Esophagus muscularis mucosa (tissue), 4 donors: ENCODE measurements around the gene PIM3. TPM values are rescaled to one million over a fixed set of nuclear protein-coding genes. Genes with fewer than 3 reads are reported as not detected.

Experiments
- DNase-seq: peaks from one replicate; pipeline ENCODE4 v3.0.0-alpha.2; 2017; ENCODE audit errors: extremely low spot score
- H3K27ac ChIP-seq, 4 donors: fragments of 200-600 bp; sonication (generic); replicated peaks in 1 of 4; 1 replicate in 3 of 4; 2 replicates in 1 of 4; pipeline ENCODE4 v1.5.1; 2016 to 2019; ENCODE audit warnings: mild to moderate bottlenecking in 1 of 4
- H3K27me3 ChIP-seq, 4 donors: fragments of 200-600 bp; sonication (generic); one replicate each; pipeline versions ENCODE4 v1.5.1 to v1.6.0; 2016 to 2019
- H3K36me3 ChIP-seq, 4 donors: fragments of 200-600 bp; sonication (generic); one replicate each; pipeline ENCODE4 v1.5.1; 2016 to 2019
- H3K4me1 ChIP-seq, 4 donors: fragments of 200-600 bp; sonication (generic); one replicate each; pipeline ENCODE4 v1.5.1; 2016 to 2019
- H3K4me3 ChIP-seq, 4 donors: fragments of 200-600 bp; sonication (generic); 1 replicate in 2 of 4; 2 replicates in 2 of 4; pipeline ENCODE4 v1.5.1; 2016 to 2019; ENCODE audit warnings: mild to moderate bottlenecking in 4 of 4, moderate library complexity in 1 of 4
- H3K9me3 ChIP-seq, 4 donors: fragments of 200-600 bp; sonication (generic); 1 replicate in 3 of 4; 2 replicates in 1 of 4; pipeline ENCODE4 v1.5.1; 2016 to 2019
- EP300 ChIP-seq: sonication (generic); formaldehyde crosslinking; IDR thresholded peaks from one replicate; pipeline ENCODE4 v1.6.1; 2017; ENCODE audit warnings: antibody characterized with exemption
- POLR2A ChIP-seq: fragments of 450-650 bp; IDR thresholded peaks from one replicate; pipeline ENCODE4 v1.6.1; 2017; ENCODE audit warnings: antibody characterized with exemption, moderate library complexity, mild to moderate bottlenecking, low read depth
- POLR2AphosphoS5 ChIP-seq, 2 donors: sonication (generic); formaldehyde crosslinking; IDR thresholded peaks; one replicate each; pipeline ENCODE4 v1.6.1; 2017; ENCODE audit warnings: antibody characterized with exemption in 2 of 2
- WGBS: methylation state at CpG from one replicate; pipeline ENCODE4 v1.1.5; 2018; 5-methylcytosine and 5-hydroxymethylcytosine counted together
- intact Hi-C: fragments of 100-400 bp; cut with DNase I; formaldehyde crosslinking; loops from one replicate; pipeline ENCODE4 v1.15.1; 2023
- total RNA-seq, 4 donors: library from RNA; depleted of rRNA; stranded (reverse); fragments of >200 nt; gene quantifications; one replicate each; pipeline versions ENCODE4 v1.1.0 to v1.2.1, GENCODE V29; 2016
- TF ChIP-seq, protein P1 (sequence below), 3 experiments: fragments of 200-600 bp in 2 of 3; fragments of 450-650 bp in 1 of 3; sonication (generic) in 2 of 3; IDR thresholded peaks; one replicate each; pipeline ENCODE4 v1.5.1; 2017 to 2019; ENCODE audit warnings: antibody characterized with exemption in 3 of 3, mild to moderate bottlenecking in 2 of 3, moderate library complexity in 1 of 3

Gene PIM3
- total RNA-seq, 4 donors from 2014 or later, result 36.1 to 106 (median 56.5) TPM

DNA sequence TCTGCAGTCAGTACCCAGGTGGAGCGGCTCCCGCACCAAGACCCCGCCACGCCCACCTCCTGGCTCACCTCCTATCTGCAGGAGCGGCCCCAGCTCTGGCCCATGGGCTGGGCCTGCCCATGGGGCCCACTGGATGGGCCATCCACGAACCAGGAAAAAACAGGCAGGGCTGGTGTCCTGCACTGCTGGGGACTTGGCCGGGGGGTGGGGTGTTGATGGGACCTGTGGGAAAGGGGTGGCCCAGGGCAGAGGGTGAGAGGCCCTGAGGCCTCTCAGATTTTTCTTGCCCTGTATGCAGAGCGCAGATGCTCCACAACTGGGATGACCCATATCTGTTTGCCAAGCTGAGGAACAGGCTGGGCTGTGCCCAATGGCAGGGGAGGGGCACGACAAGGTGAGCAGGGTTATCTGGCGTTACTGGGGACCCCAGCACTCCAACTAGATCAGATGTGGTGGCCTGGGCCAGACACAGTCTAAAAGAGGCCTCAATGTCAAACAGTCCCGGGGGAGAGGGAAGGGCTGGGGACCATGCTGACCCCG lies 2.7 kb upstream of the PIM3 start:
- DNase-seq, result no peak
- intact Hi-C loops, result no loop called here
- 95% methylated on average over 9 of the region's 12 CpGs for WGBS

GRCh38 chr22:49958366-49958921 lies 2.1 kb upstream of the PIM3 start:
- H3K4me3 ChIP-seq, result no peak overlapping the region
- H3K27me3 ChIP-seq, result no peaks in the 10 kb centered on the region
- TF ChIP-seq POLR2AphosphoS5 (IDR thresholded peaks at IDR 0.05), result no peak
- TF ChIP-seq, protein P1, sequence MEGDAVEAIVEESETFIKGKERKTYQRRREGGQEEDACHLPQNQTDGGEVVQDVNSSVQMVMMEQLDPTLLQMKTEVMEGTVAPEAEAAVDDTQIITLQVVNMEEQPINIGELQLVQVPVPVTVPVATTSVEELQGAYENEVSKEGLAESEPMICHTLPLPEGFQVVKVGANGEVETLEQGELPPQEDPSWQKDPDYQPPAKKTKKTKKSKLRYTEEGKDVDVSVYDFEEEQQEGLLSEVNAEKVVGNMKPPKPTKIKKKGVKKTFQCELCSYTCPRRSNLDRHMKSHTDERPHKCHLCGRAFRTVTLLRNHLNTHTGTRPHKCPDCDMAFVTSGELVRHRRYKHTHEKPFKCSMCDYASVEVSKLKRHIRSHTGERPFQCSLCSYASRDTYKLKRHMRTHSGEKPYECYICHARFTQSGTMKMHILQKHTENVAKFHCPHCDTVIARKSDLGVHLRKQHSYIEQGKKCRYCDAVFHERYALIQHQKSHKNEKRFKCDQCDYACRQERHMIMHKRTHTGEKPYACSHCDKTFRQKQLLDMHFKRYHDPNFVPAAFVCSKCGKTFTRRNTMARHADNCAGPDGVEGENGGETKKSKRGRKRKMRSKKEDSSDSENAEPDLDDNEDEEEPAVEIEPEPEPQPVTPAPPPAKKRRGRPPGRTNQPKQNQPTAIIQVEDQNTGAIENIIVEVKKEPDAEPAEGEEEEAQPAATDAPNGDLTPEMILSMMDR (IDR thresholded peaks at IDR 0.05), result no peak
- no peak for TF ChIP-seq EP300
- no peak for TF ChIP-seq POLR2A
- H3K4me1 ChIP-seq, result peaks cover 43 to 60% (median 52%) of the 10 kb centered on the region in 4 donors
- intact Hi-C loops, result no loop called here
- DNase-seq, result no peak
- 63% methylated on average over 2 of the region's 16 CpGs for WGBS
- H3K27ac ChIP-seq, result no peak overlapping the region
- peaks cover 8 to 19% (median 14%) of the 10 kb centered on the region in 4 donors for H3K36me3 ChIP-seq
- H3K9me3 ChIP-seq, result no peaks in the 10 kb centered on the region

More for the DNA sequence above, 2.7 kb upstream of the PIM3 start:
- TF ChIP-seq EP300, result no peak
- no peak for TF ChIP-seq POLR2AphosphoS5 (IDR thresholded peaks at IDR 0.05)
- no peak for TF ChIP-seq POLR2A
- no peaks in the 10 kb centered on the region for H3K9me3 ChIP-seq
- H3K4me1 ChIP-seq, result peaks cover 43 to 60% (median 52%) of the 10 kb centered on the region in 4 donors
- no peaks in the 10 kb centered on the region for H3K27me3 ChIP-seq
- H3K27ac ChIP-seq, result no peak overlapping the region
- H3K36me3 ChIP-seq, result peaks cover 2 to 14% (median 8%) of the 10 kb centered on the region in 4 donors
- no peak overlapping the region for H3K4me3 ChIP-seq

GRCh38 chr22:49958931-49959781 lies 1.4 kb upstream of the PIM3 start:
- no peaks in the 10 kb centered on the region for H3K9me3 ChIP-seq
- 71% methylated on average over 12 of the region's 29 CpGs for WGBS
- no peak for TF ChIP-seq POLR2A
- TF ChIP-seq, protein P1 (IDR thresholded peaks at IDR 0.05), result no peak
- TF ChIP-seq EP300, result no peak
- no peak for TF ChIP-seq POLR2AphosphoS5 (IDR thresholded peaks at IDR 0.05)
- H3K36me3 ChIP-seq, result peaks cover 11 to 26% (median 21%) of the 10 kb centered on the region in 4 donors
- no peaks in the 10 kb centered on the region for H3K27me3 ChIP-seq
- H3K4me1 ChIP-seq, result peaks cover 43 to 60% (median 52%) of the 10 kb centered on the region in 4 donors
- peak overlapping the region; percentile 73 to 96 (median 89) for H3K4me3 ChIP-seq
- intact Hi-C loops, result no loop called here
- DNase-seq, result no peak
- peak overlapping the region; percentile 88 to 98 (median 95) for H3K27ac ChIP-seq

DNA sequence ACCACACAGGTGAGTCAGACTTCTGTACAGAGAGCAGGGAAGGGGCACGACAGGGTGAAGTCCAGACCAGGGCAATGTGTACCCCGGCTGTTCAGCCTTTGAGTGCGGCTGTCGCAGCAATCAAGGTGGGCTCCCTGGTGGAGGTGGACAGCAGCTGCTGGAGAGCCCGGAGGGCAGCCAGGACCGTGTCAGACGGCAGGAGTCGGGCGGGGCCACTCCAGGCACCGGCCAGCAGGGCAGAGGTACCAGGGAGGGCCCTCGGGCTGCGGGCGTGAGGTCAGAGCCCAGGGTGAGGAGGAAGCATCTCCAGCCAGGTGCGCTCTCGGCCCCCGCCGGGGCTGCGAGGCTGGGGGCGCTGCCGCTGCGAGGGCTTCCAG lies 802 bp upstream of the PIM3 start:
- TF ChIP-seq EP300 (no peak), POLR2A (no peak), POLR2AphosphoS5 (IDR thresholded peaks at IDR 0.05) (no peak)
- TF ChIP-seq, protein P1 (IDR thresholded peaks at IDR 0.05), result peak in 1 of 3 experiments; percentile 15
- WGBS, result 30% methylated on average over 4 of the region's 21 CpGs
- intact Hi-C loops, result no loop called here
- H3K4me1 ChIP-seq, result peaks cover 43 to 60% (median 52%) of the 10 kb centered on the region in 4 donors
- H3K27me3 ChIP-seq, result no peaks in the 10 kb centered on the region
- peaks cover 11 to 32% (median 27%) of the 10 kb centered on the region in 4 donors for H3K36me3 ChIP-seq
- H3K27ac ChIP-seq, result peak overlapping the region; percentile 88 to 98 (median 95)
- no peaks in the 10 kb centered on the region for H3K9me3 ChIP-seq
- H3K4me3 ChIP-seq, result peak overlapping the region; percentile 73 to 96 (median 89)
- DNase-seq, result no peak

DNA sequence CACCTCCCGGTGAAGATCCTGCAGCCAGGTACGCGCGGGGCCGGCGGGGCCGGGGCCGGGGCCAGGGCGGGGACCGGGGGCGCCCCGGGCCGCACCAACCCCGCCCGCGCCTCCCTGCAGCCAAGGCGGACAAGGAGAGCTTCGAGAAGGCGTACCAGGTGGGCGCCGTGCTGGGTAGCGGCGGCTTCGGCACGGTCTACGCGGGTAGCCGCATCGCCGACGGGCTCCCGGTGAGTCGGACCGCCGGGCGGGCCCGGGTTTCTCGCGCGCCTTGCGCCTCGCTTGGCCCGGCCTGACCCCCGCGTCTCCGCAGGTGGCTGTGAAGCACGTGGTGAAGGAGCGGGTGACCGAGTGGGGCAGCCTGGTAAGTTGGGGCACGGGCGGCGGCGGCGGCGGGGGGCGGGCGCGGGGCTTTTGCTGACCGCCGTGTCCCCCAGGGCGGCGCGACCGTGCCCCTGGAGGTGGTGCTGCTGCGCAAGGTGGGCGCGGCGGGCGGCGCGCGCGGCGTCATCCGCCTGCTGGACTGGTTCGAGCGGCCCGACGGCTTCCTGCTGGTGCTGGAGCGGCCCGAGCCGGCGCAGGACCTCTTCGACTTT lies 531 bp downstream of the PIM3 start:
- 0% methylated on average over 5 of the region's 84 CpGs for WGBS
- intact Hi-C loops, result no loop called here

More for the DNA sequence above, 531 bp downstream of the PIM3 start:
- H3K4me1 ChIP-seq, result peaks cover 46 to 67% (median 58%) of the 10 kb centered on the region in 4 donors
- peak overlapping the region; percentile 73 to 96 (median 89) for H3K4me3 ChIP-seq
- no peak for DNase-seq
- H3K9me3 ChIP-seq, result no peaks in the 10 kb centered on the region
- H3K27ac ChIP-seq, result peak overlapping the region; percentile 88 to 98 (median 95)
- no peaks in the 10 kb centered on the region for H3K27me3 ChIP-seq
- H3K36me3 ChIP-seq, result peaks cover 11 to 41% (median 34%) of the 10 kb centered on the region in 4 donors
- TF ChIP-seq, protein P1 (IDR thresholded peaks at IDR 0.05), result peak in 1 of 3 experiments; percentile 9
- TF ChIP-seq POLR2A, result no peak
